8988T (cell line): ENCODE data around the gene CNOT4.
"Not testable (repeated sequence)": the region's sequence is repeated elsewhere in the genome, so short reads cannot be mapped to it uniquely, and the experiment has no call there.

Source experiments
- DNase-seq: peaks from one replicate; pipeline ENCODE4 v3.0.0; 2011

The CNOT4 gene

GRCh38 chr7:135512135-135512887, 2.4 kb upstream of the CNOT4 start:
- DNase-seq: no peak

GRCh38 chr7:135510592-135511183, 786 bp upstream of the CNOT4 start:
- no peak for DNase-seq

- DNase-seq: no peak
Observed at GRCh38 chr7:135509589-135509838, 388 bp downstream of the CNOT4 start.

- DNase-seq: no peak
Observed at GRCh38 chr7:135508883-135509588, 866 bp downstream of the CNOT4 start.

- DNase-seq: no peak
Observed at GRCh38 chr7:135501402-135501801, 8.5 kb downstream of the CNOT4 start.

GRCh38 chr7:135499818-135500217, 10.1 kb downstream of the CNOT4 start:
- DNase-seq: no peak

GRCh38 chr7:135497161-135497560, 12.7 kb downstream of the CNOT4 start:
- DNase-seq: not testable (repeated sequence)

- no peak for DNase-seq
Observed at GRCh38 chr7:135493362-135493761, 16.5 kb downstream of the CNOT4 start.

- DNase-seq: no peak
Observed at GRCh38 chr7:135492151-135492550, 17.8 kb downstream of the CNOT4 start.

GRCh38 chr7:135490783-135491182, 19.1 kb downstream of the CNOT4 start:
- no peak for DNase-seq

GRCh38 chr7:135489791-135490190, 20.1 kb downstream of the CNOT4 start:
- no peak for DNase-seq

- DNase-seq: no peak
Observed at GRCh38 chr7:135486261-135486920, 23.5 kb downstream of the CNOT4 start.

GRCh38 chr7:135481598-135481979, 28.3 kb downstream of the CNOT4 start:
- DNase-seq: no peak

- no peak for DNase-seq
Observed at GRCh38 chr7:135480966-135481597, 28.8 kb downstream of the CNOT4 start.

GRCh38 chr7:135475521-135475920, 34.4 kb downstream of the CNOT4 start:
- DNase-seq: no peak

GRCh38 chr7:135469705-135470104, 40.2 kb downstream of the CNOT4 start:
- not testable (repeated sequence) for DNase-seq

GRCh38 chr7:135467207-135467711, 42.6 kb downstream of the CNOT4 start:
- no peak for DNase-seq

- DNase-seq: no peak
Observed at GRCh38 chr7:135466442-135467206, 43.3 kb downstream of the CNOT4 start.

GRCh38 chr7:135463908-135464307, 46.0 kb downstream of the CNOT4 start:
- DNase-seq: no peak

GRCh38 chr7:135459951-135460567, 49.8 kb downstream of the CNOT4 start:
- no peak for DNase-seq

- no peak for DNase-seq
Observed at GRCh38 chr7:135459076-135459475, 50.8 kb downstream of the CNOT4 start.

GRCh38 chr7:135454060-135454459, 55.8 kb downstream of the CNOT4 start:
- no peak for DNase-seq
